ENCODE measurements around the gene SGMS2.

Gene SGMS2

GRCh38 chr4:107835406-107835805 is 10.7 kb downstream of the SGMS2 start:
- in situ Hi-C loops (cut with MboI; ENCODE audit: low pct_unique_long_range_greater_than_20kb, low sequenced_read_pairs, unreplicated experiment) = no loop called here
- DNase-seq (ENCODE audit: low spot score) = no peak

GRCh38 chr4:107837317-107837716 is 12.6 kb downstream of the SGMS2 start:
- no peak for DNase-seq (ENCODE audit: low spot score)
- no peak for TF ChIP-seq CTCF (IDR thresholded peaks at IDR 0.05; ENCODE audit: extremely low read depth, insufficient read depth, missing control alignments)
- in situ Hi-C loops (cut with MboI; ENCODE audit: low pct_unique_long_range_greater_than_20kb, low sequenced_read_pairs, unreplicated experiment) = no loop called here

More at GRCh38 chr4:107835406-107835805, 10.7 kb downstream of the SGMS2 start:
- TF ChIP-seq CTCF (IDR thresholded peaks at IDR 0.05; ENCODE audit: extremely low read depth, insufficient read depth, missing control alignments) = no peak

GRCh38 chr4:107837776-107838618 is 13.3 kb downstream of the SGMS2 start:
- no peak for DNase-seq (ENCODE audit: low spot score)
- no peak for TF ChIP-seq CTCF (IDR thresholded peaks at IDR 0.05; ENCODE audit: extremely low read depth, insufficient read depth, missing control alignments)
- in situ Hi-C loops (cut with MboI; ENCODE audit: low pct_unique_long_range_greater_than_20kb, low sequenced_read_pairs, unreplicated experiment) = no loop called here

GRCh38 chr4:107838861-107839565 is 14.3 kb downstream of the SGMS2 start:
- DNase-seq (ENCODE audit: low spot score) = no peak
- in situ Hi-C loops (cut with MboI; ENCODE audit: low pct_unique_long_range_greater_than_20kb, low sequenced_read_pairs, unreplicated experiment) = no loop called here
- TF ChIP-seq CTCF (IDR thresholded peaks at IDR 0.05; ENCODE audit: extremely low read depth, insufficient read depth, missing control alignments) = no peak

- no peak for DNase-seq (ENCODE audit: low spot score)
- no peak for TF ChIP-seq CTCF (IDR thresholded peaks at IDR 0.05; ENCODE audit: extremely low read depth, insufficient read depth, missing control alignments)
- in situ Hi-C loops (cut with MboI; ENCODE audit: low pct_unique_long_range_greater_than_20kb, low sequenced_read_pairs, unreplicated experiment) = no loop called here
Measured at GRCh38 chr4:107843391-107843790, 18.7 kb downstream of the SGMS2 start.

- no peak for TF ChIP-seq CTCF (IDR thresholded peaks at IDR 0.05; ENCODE audit: extremely low read depth, insufficient read depth, missing control alignments)
- in situ Hi-C loops (cut with MboI; ENCODE audit: low pct_unique_long_range_greater_than_20kb, low sequenced_read_pairs, unreplicated experiment) = no loop called here
- no peak for DNase-seq (ENCODE audit: low spot score)
Measured at GRCh38 chr4:107845681-107846080, 20.9 kb downstream of the SGMS2 start.
